HepG2 (cell line): ENCODE results near the gene GDAP1L1. TPM values are rescaled to one million over a fixed set of nuclear protein-coding genes. Genes with fewer than 3 reads are reported as not detected.

Experiments
- MEIS2 ChIP-seq: sonication (generic); formaldehyde crosslinking; IDR thresholded peaks from 2 replicates; pipeline ENCODE4 v1.9.0; 2021; ENCODE audit warnings: mild to moderate bottlenecking, missing genetic modification reagents
- NFATC3 ChIP-seq: sonication (generic); formaldehyde crosslinking; IDR thresholded peaks from 2 replicates; pipeline ENCODE4 v1.5.1; 2020; ENCODE audit warnings: mild to moderate bottlenecking, missing genetic modification reagents
- PAX8 ChIP-seq: sonication (generic); formaldehyde crosslinking; IDR thresholded peaks from 2 replicates; pipeline ENCODE4 v1.8.0; 2022; ENCODE audit warnings: mild to moderate bottlenecking, missing genetic modification reagents, borderline replicate concordance
- POLR2AphosphoS2 ChIP-seq: IDR thresholded peaks from 2 replicates; pipeline ENCODE4 v1.6.1; 2011; ENCODE audit warnings: low read depth, low read length, improper control_type of control experiment
- PRDM10 ChIP-seq: sonication (generic); formaldehyde crosslinking; IDR thresholded peaks from 2 replicates; pipeline ENCODE4 v1.4.0; 2020; ENCODE audit warnings: low read depth, missing genetic modification reagents
- ZBTB40 ChIP-seq, 2 experiments: fragments of 450-650 bp in 1 of 2; sonication (generic) in 1 of 2; formaldehyde crosslinking in 1 of 2; IDR thresholded peaks; 2 replicates each; pipeline versions ENCODE4 v1.6.1 to v1.8.0; 2016 to 2022; ENCODE audit warnings: antibody characterized with exemption in 1 of 2, mild to moderate bottlenecking in 1 of 2, missing genetic modification reagents in 1 of 2
- ZFP1 ChIP-seq: IDR thresholded peaks from 2 replicates; pipeline ENCODE4 v1.6.1; 2016
- ZKSCAN1 ChIP-seq: fragments of 150-350 bp; IDR thresholded peaks from 2 replicates; pipeline ENCODE4 v1.6.1; 2014; ENCODE audit warnings: low read length
- ZNF367 ChIP-seq: sonication (generic); formaldehyde crosslinking; IDR thresholded peaks from 2 replicates; pipeline ENCODE4 v1.4.0; 2020; ENCODE audit warnings: missing genetic modification reagents, borderline replicate concordance
- ZNF607 ChIP-seq: sonication (generic); formaldehyde crosslinking; IDR thresholded peaks from 2 replicates; pipeline ENCODE4 v1.5.1; 2020; ENCODE audit warnings: missing genetic modification reagents, mild to moderate bottlenecking, borderline replicate concordance
- ZNF629 ChIP-seq: sonication (generic); formaldehyde crosslinking; conservative IDR thresholded peaks from 2 replicates; pipeline ENCODE4 v1.5.0; 2020; ENCODE audit warnings: missing genetic modification reagents
- ZNF883 ChIP-seq: sonication (generic); formaldehyde crosslinking; IDR thresholded peaks from 2 replicates; pipeline ENCODE4 v1.5.1; 2020; ENCODE audit warnings: mild to moderate bottlenecking, missing genetic modification reagents; ENCODE audit errors: not compliant biosample characterization
- polyA plus RNA-seq, 8 experiments: library from polyadenylated mRNA; depleted of rRNA in 3 of 8; stranded (reverse) in 7 of 8; unstranded in 1 of 8; fragments of >200 nt; fragmentation: Illumina TruSeq in 4 of 8; extraction: Trizol in 4 of 8; gene quantifications; 2 replicates each; pipeline versions ENCODE4 v1.2.1 to v1.2.3, GENCODE V29; 2011 to 2016; ENCODE audit warnings: low read depth in 4 of 8, missing spikeins in 1 of 8, mixed read lengths in 1 of 8; ENCODE audit not compliant: insufficient read depth in 1 of 8
- total RNA-seq, 5 experiments: library from RNA; depleted of rRNA; stranded (reverse); fragments of >200 nt; fragmentation: Illumina TruSeq; extraction: Trizol; gene quantifications; 2 replicates each; pipeline ENCODE4 v1.2.3, GENCODE V29; 2016; ENCODE audit warnings: low read depth in 1 of 5
- TF ChIP-seq, protein P1 (sequence below): fragments of 450-650 bp; IDR thresholded peaks from 2 replicates; pipeline ENCODE4 v1.6.1; 2016

The GDAP1L1 gene
- total and polyA plus RNA-seq, 2 of the 13 experiments (the other 11 are each of a cell fraction or from before 2014, with no cell fraction given) = 0.04 TPM; not detected in 1

GRCh38 chr20:44310664-44311639 lies 63.8 kb downstream of the GDAP1L1 start, which contains the start of gene FITM2 (continued):
- TF ChIP-seq PRDM10 (CRISPR knock-in tag) = peak; percentile 90
- peak; percentile 94 for TF ChIP-seq PAX8 (CRISPR knock-in tag)
- 0 out of 2 replicates have a peak, but pooled peaks have one; percentile 92 for TF ChIP-seq NFATC3 (CRISPR knock-in tag)
- TF ChIP-seq ZBTB40 (IDR thresholded peaks at IDR 0.05) = no peak
- TF ChIP-seq ZBTB40 (CRISPR knock-in tag; IDR thresholded peaks at IDR 0.05) = peak; percentile 80; the same call in 1 of the 2 replicates
- 0 out of 2 replicates have a peak, but pooled peaks have one; percentile 29 for TF ChIP-seq MEIS2 (CRISPR knock-in tag)
- peak; percentile 71 for TF ChIP-seq ZKSCAN1
- TF ChIP-seq, protein P1, sequence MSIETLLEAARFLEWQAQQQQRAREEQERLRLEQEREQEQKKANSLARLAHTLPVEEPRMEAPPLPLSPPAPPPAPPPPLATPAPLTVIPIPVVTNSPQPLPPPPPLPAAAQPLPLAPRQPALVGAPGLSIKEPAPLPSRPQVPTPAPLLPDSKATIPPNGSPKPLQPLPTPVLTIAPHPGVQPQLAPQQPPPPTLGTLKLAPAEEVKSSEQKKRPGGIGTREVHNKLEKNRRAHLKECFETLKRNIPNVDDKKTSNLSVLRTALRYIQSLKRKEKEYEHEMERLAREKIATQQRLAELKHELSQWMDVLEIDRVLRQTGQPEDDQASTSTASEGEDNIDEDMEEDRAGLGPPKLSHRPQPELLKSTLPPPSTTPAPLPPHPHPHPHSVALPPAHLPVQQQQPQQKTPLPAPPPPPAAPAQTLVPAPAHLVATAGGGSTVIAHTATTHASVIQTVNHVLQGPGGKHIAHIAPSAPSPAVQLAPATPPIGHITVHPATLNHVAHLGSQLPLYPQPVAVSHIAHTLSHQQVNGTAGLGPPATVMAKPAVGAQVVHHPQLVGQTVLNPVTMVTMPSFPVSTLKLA = peak; percentile 75
- no peak for TF ChIP-seq ZNF883
- peak; percentile 91; the same call in 1 of the 2 replicates for TF ChIP-seq ZNF367 (CRISPR knock-in tag)
- no peak for TF ChIP-seq ZFP1 (CRISPR knock-in tag)
- TF ChIP-seq ZNF607 (CRISPR knock-in tag) = peak; percentile 96
- TF ChIP-seq ZNF629 = peak; percentile 51
- no peak for TF ChIP-seq POLR2AphosphoS2
